Embryonic facial prominence (tissue), 1 donor: ENCODE results near the gene NDUFS6.
"Not testable (repeated sequence)": the region's sequence is repeated elsewhere in the genome, so short reads cannot be mapped to it uniquely, and the experiment has no call there.

ENCODE experiments used
- DNase-seq: peaks from one replicate; pipeline ENCODE4 v3.0.0-alpha.2; 2016; ENCODE audit errors: extremely low spot score

The NDUFS6 gene

DNA sequence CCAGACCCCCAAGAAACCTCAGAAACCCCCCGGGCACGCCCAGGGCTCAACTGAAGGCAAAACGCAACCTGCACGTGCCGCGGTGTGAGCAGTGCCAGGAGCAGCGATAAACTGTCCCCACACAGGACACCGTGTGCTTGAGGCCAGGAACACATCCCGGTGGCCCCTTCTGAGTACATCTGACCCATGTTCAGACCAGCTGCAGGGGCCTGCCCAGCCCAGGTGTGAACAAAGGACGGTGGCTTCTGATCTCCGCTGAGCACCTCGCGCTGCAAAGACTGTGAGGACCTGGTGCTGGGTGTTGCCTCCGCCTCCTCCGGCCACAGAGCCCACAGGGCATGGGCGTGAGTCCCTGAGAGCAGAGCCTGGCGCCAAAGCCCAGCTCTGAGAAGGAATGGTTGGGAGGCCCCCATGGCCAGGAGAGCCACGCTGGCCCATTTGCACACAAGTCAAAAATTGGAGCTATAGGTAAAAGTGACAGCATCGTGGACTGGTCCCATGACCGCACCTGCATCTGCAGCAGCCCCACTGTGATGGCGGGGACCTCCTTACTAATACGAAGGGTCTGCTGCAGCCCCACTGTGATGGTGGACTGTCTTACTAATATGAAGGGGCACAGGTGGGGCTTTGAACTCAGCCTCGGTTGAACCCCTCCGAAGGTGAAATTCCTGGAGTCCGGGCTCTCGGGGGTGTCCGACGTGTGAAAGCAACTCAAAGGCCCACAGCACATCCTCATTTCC, 31.5 kb downstream of the NDUFS6 start:
- no peak for DNase-seq

DNA sequence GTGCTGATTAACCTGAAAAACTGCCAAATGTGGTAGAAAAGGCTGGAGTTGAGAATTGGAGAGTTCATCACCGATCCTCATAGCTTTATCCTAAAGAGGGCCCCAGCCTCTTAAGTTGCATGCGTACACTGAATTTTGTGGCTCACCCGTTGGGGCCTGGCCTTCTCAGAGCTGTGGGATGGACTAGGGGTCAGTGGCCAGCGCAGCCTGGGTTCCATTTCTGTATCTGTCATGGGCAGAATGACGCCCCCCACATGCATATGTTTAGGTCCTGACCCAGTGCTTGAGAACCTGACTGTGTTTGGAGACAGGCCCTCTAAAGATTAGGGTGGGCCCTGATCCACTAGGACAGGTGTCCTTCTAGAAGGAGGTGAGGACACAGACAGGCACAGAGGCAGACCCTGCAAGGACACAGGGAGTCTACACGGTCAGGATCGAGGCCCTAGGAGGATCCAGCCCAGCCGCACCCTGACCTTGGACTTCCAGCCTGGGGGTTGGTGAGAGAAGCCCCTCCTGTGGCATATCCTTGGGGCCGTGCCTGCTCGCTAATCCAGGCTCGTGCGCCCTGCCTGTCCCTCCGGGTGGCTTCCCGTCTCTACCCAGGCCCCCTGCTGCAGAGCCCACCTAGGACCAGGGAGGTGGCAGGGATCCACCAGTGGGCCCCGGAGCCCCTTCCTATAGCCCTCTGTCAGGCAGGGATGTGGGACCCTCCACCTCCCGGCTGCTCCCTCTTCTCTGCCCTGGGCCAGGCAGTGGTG, 32.2 kb downstream of the NDUFS6 start:
- DNase-seq: no peak

DNA sequence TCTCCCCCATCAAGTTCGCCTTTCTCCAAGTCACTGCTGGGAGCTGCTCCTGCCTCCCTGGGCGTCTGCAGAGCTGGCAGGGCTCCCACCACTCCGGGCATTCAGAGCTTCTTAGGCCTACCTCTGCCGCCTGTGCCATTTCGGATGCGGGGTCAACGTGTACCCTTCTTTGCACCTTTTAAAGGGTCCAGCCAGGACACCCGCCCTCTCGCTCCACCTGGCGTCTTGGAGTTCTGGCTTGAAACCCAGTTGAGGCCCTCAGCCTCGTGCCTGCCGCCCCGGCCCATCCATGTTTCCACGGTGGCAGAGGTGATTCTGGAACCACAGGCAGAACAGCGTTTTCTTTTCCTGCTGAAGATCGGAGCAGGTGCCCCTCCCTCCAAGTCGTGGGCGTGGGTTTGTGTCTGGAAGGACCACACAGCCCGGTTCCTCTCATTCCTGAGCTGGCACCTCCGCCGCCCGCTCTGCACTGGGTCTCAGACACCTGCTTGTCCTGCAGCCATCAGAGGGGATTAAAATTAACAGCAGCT, 32.9 kb downstream of the NDUFS6 start:
- no peak for DNase-seq

DNA sequence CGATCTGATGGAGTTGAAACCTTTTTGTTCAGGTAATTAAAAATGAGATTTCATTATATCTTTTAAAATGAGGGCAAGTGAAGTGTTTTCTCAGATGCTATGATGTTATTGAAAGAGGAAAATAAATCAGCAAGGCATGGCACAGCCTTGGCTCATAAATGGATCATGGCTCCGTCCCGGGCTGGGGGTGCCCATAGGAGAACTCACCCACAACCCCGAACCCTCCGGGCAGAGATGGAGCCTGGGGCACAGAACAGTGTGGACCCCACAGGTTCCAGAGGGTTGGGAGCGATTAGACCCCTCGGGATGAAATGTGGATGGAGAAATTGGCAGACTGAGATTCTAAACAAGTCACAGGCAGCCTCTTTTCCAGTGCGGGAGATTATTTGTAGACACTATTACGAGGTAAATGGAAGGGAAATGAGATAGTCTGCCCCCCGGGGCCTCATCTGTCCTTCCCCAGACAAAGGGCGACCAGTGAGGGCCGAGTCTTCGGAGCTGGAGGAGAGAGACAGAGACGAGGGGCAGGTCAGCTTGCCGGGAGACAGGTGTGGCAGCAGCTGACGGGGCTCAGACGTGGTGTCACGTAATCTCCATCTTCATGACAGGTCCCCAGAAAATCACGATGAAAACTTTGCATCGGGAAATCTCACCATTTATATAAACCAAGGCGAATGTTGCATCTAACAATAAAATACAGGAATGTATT, 33.7 kb downstream of the NDUFS6 start:
- DNase-seq: no peak

DNA sequence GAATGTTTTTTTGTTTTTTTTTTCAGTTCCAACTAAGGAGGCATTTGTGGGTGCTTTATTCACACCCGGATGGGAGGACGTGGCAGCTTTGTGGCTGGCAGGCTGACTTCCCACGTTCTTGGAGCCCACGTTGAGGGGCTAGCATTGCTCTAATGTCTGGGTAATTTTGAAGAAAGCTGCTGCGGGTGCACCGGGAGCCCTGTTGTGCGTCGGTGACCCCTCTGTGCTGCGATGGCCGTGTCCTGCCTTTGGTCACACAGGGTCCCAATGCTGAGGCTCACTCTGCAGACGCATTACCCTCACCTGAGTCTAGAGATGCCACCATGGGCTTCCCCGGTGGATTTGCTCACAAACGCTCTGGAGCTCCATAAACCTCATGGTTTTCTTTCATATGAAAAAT, 34.2 kb downstream of the NDUFS6 start:
- no peak for DNase-seq

DNA sequence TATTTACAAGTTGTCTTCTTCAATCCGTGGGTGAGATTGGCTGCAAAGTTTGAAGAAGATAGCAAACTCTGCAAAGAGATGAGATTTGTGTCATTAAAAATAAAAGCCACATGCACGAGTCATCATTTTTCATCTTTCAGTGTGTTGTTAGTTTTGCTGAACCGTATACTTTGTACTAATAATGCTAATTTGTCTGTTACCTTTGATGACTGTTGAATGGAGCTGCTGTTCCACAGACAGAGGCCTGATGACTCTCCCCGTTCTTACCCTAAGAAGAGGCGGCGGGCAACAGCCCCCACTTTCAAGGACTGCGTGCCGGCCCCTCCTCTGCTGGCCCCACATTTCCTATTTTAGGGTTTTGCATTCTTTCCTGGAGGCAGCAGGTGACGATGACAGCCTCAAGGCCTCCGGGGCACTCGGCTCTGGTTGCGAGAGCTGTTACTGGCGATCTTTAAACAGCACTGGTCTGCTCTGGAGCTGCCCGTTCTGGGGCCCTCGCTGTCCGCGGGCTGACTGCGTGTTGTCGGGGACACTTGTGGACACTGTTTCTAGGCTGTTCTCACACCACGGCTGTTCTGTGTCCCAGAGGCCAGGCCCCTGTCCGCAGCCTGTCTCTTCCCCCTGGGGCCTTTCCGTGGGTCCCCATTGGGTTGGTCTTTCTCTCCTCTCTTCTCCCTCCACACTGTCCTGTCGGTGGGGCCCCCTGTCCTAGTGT, 35.1 kb downstream of the NDUFS6 start:
- no peak for DNase-seq

DNA sequence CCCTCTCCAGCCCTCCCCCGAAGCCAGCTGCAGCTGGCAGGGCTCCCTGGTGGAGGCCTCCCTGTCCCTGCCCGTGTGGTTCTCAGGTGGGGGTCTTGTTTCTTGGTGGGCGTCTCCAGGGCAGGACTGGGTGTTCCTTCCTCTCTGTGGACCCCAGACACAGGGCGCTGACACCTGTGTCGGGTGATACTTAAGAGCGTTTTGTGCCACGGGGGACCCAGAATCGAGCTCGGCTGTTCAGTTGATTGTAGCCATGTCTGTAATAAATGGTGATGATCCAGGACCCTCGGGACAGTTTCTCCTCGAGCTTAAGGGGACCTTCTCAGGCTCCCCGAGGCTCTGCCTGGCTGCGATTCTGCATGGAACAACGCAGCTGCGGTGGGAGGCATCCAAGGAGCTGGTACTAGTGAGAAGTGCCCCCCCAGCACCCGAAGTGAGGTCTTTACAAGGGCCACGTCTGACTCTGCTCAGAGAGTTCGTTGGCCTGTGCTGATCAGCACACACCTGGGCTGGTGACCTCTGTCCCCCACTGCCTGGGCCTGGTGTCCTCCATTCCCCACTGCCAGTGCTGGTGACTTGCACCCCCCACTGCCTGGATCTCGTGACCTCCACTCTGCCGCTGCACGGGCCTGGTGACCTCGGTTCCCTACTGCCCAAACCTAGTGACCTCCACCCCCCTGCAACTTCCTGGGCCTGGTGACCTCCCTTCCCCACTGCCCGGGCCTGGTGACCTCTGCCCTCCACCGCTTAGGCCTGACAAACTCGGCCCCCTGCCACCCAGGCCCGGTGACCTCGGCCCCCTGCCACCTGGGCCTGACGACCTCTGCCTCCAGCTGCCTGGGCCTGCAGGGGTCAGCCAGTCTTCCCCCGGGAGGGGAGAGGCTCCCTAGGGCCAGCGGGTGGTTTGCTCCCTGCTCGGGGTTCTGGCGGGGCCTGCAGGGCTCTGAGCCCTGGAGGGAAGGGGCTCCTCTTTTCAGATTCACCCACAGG, 36.0 kb downstream of the NDUFS6 start:
- no peak for DNase-seq

DNA sequence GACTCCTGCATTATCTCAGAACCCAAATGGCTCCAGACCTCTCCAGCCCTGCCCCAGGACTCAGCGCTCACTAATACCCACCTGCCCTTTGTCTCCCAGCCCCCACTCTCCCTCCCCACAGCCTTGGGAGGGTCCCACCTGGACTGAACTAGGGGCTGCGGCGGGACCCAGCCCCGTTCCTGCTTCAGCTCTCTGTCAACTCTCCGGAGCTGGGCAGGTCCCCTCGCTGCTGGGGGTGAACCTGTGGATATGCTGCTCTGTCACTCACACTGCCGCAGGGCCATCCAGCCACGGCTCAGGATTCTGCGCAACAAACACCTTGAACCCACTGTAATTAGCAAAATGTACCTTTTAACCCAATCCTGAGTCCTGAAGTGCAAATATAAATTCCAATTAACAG, 36.8 kb downstream of the NDUFS6 start:
- no peak for DNase-seq

DNA sequence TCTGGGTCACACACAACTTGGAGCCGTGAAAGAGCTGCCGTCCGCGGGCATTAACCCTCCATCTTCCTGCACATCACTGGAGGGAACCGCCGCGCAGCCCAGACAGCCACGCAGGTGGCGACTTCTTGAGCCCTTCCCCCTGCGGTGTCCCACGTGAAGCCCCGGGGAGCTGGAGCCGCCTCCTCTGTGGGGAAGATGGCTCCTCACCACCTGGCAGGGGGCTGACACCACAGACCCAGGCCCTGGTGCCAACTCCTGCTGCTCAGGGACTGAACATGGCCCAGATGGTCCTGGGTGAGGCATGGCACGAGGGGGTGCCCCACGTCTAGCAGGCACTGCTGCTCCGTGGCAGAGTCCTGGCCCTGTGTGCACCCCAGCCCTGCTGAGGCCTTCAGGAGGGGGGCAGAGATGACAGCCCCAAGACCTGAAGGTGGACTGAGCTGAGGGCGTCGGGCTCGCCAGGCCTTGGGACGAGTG, 38.9 kb downstream of the NDUFS6 start:
- DNase-seq: no peak

DNA sequence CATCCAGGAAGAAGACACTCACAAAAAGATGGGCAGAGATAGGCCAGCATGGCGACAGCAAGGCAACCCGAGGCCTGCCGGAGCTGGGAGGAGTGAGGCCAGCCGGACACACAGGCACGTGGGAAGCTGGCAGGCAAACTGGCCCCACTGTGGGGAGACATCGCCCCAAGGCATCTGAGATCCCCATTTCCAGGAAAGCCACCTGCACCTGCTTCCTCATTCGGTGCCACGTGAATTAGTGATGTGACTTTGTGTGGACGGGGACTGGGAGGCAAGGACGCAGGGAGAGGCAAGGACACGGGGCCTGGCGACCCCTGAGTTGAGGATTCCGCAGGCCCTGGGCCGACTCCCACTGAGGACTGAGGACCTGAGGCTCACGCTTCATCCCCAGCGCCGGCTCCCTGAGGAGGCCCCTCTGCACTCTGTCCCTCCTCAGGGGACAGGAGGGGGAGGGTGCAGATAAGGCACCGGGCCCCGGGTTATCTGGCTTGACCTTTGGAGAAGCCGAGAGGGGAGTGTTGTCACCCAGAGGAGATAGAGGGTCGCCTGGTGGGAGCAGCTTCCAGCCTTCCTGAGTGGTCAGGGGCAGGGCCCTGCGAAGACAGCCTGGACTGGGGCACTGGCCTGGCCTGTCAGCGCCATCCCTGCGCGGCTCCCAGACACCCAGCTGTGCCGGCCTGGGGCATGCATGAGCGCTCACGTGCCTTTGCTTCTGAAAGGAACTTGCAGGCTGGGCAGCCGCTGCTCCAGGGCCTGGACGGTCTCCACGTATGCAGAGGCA, 39.7 kb downstream of the NDUFS6 start:
- no peak for DNase-seq

DNA sequence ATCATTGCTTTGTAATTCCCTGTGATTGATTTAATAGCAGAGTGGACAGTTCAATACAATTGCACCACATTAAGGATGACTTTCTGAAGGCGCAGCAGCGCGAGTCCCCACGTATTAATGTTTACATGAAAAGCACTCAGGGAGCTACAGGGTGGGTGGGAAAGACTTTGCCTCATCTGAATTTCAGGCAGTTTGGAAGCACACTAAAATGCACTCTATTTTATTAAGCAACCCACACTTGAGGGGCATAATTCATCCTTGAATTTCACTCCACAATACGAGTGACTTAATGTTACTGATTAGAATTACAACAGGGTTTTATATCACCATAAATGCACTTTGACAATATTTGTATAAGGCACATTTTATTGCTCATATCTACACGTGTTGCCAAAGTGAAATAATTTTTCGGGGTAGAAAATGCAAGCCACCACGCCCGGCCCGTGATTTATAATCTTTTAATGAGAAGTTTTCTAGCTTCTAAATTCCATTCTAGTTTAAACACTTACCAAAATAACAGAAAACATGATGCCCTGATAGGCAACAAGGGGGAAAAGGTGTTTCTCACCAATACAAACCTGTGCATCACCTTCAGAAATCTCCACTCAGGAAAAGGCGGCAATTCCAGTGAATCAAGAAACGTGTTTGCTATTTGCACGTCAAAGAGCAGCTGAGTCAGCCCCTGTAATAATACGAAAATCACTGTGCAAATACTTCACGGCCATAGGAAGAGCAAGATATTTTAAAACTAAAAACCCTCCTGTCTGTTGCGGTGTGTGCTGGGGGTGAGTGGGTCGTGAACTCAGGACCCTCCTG, 41.0 kb downstream of the NDUFS6 start:
- DNase-seq: no peak

DNA sequence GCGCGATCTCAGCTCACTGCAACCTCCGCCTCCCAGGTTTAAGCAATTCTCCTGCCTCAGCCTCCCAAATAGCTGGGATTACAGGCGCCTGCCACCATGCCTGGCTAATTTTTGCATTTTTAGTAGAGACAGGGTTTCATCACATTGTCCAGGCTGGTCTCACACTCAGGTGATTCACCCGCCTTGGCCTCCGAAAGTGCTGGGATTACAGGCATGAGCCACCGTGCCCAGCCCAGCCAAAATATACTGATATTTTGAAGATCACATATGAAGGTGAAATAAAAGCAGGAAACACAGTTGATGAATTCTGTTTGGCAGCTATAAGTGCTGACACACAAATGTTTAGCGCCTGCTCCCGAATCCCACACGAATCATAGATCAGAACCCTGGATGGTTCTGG, 42.6 kb downstream of the NDUFS6 start:
- DNase-seq: not testable (repeated sequence)

DNA sequence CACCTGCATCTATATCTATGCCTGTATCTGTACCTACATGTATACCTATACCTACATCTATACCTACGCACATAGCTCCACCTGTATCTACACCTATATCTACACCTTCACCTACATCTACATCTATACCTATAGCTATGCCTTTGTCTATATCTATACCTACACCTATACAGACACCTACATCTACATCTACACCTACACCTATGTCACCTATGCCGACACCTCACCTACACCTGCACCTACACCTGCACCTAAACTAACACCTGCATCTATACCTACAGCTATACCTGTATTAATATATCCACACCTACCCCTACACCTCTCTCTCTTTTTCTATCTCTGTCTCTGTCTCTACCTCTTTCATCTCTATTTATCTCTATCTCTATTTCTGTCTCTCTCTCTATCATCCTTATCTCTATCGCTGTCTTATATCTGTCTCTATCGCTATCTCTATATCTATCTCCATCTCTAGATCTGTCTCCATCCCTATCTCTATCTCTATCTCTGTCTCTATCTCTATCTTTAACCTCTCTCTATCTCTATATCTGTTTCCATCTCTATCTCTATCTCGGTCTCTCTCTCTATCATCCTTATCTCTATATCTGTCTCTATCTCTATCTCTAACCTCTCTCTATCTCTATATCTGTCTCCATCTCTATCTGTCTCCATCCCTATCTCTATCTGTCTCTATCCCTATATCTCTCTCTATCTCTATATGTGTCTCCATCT, 43.7 kb downstream of the NDUFS6 start:
- DNase-seq: no peak

DNA sequence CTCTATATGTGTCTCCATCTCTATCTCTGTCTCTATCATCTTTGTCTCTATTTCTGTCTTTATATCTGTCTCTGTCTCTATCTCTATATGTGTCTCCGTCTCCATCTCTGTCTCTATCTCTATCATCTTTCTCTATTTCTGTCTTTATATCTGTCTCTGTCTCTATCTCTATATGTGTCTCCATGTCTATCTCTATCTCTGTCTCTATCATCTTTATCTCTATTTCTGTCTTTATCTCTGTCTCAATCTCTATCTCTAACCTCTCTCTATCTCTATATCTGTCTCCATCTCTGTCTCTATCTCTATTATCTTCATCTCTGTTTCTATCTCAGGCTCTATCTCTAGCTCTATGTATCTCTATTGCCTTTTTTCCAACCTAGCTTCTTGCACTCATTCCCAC, 44.5 kb downstream of the NDUFS6 start:
- no peak for DNase-seq

DNA sequence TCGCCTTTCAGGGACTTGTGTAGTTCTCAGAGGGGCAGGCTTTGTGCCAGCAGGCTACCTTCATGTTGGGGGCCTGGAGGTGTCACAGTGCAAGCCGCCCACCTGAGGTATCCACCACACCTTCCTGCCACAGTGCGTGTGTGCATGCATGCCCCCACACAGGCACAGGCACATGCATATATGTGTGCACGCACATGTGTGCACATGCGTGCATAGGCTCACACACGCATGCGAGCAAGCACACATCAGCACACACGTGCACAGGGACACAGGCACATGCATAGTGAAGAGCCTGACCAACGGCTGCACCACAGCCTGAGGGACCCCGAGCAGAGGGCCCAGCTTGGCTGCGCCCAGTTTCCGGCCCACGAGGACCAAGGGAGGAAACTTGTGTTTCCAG, 45.4 kb downstream of the NDUFS6 start:
- DNase-seq: no peak

DNA sequence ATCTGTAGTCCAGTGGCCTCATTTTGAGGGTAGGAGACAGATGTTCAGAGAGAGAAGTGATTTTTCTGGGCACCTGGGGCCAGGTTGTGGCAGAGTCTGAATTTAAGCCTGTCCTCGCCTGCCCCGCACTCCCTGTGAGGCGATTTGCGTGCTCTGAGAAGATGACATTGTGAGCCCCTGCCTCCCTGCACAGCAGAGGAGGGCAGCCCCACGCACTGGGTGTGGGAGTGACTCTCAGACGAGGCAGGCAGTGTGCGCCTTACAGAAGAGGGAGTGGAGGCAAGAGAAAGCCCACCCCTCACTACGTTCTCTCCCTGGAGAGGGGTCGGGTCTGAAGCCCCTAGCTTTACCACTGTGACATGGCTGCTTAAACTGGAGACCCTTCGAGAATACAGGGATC, 45.8 kb downstream of the NDUFS6 start:
- no peak for DNase-seq

DNA sequence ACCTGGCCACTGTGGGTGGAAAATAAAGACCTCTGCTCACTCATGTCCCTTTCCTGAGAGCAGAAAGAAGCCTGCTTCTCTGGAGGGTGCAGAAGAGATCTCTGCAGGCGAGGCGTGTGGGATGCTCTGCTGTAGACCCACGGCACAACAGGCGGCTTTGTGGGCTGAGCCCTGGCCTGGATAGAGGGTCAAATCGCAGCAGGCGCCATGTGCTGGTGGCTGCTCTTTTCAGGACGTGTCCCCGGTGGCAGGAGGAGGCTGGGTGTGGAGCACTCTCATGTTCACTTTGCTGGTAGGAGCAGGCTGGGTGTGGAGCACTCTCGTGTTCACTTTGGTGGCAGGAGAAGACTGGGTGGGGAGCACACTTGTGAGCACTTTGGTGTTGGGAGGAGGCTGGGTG, 46.4 kb downstream of the NDUFS6 start:
- DNase-seq: no peak
